ENCODE data around the gene REPS2. TPM values are rescaled to one million over a fixed set of nuclear protein-coding genes. Genes with fewer than 3 reads are reported as not detected.

Gene REPS2
- total and polyA plus RNA-seq, 9 of the 15 experiments (the other 6 are each of a cell fraction or from before 2014, with no cell fraction given) = 0.01 to 0.07 (median 0.01) TPM; not detected in 3

GRCh38 chrX:16992445-16992844 is 46.0 kb downstream of the REPS2 start:
- no peaks in the 10 kb centered on the region for H3K4me1 ChIP-seq (replicated peaks in 1 of 2; ENCODE audit: control insufficient read depth in 2 of 2, insufficient read depth in 2 of 2, low read length in 2 of 2)
- FAIRE-seq = no peak
- H4K20me1 ChIP-seq (replicated peaks; ENCODE audit: control insufficient read depth, insufficient read depth, low read length) = no peaks in the 10 kb centered on the region
- CTCF ChIA-PET (ENCODE audit: low intra/inter-chr PET ratio) = no interaction called here
- no peak overlapping the region for H2AFZ ChIP-seq (ENCODE audit: low read depth, low read length)
- POLR2A ChIA-PET = no interaction called here
- no peaks in the 10 kb centered on the region for H3K9me1 ChIP-seq (ENCODE audit: control insufficient read depth, insufficient read depth, low read length)
- no peak overlapping the region for H3K4me3 ChIP-seq
- ATAC-seq = no peak
- no peak overlapping the region for H3K4me2 ChIP-seq (ENCODE audit: insufficient read depth, low read length)
- no peaks in the 10 kb centered on the region for H3K27me3 ChIP-seq (ENCODE audit: control insufficient read depth in 2 of 2, insufficient read depth in 2 of 2, low read length in 2 of 2)
- no peaks in the 10 kb centered on the region for H3K79me2 ChIP-seq (ENCODE audit: control insufficient read depth, insufficient read depth, low read length)
- intact Hi-C loops (cut with micrococcal nuclease) = no loop called here
- no peaks in the 10 kb centered on the region for H3K9me3 ChIP-seq (replicated peaks; ENCODE audit: control insufficient read depth, insufficient read depth, low read depth, low read length)
- BruUV-seq (replicated peaks) = no TSS peak
- TF ChIP-seq NCOA4 (IDR thresholded peaks at IDR 0.05; ENCODE audit: partially characterized antibody) (no peak), SMAD3 (CRISPR knock-in tag; conservative IDR thresholded peaks at IDR 0.05) (no peak), YBX1 (IDR thresholded peaks at IDR 0.05) (no peak), NFATC3 (IDR thresholded peaks at IDR 0.05) (no peak), HES1 (IDR thresholded peaks at IDR 0.05; ENCODE audit: low read depth) (no peak), RFX7 (CRISPR knock-in tag; IDR thresholded peaks at IDR 0.05) (no peak), ZNF324 (CRISPR knock-in tag; IDR thresholded peaks at IDR 0.05) (no peak), ATF1 (CRISPR knock-in tag; IDR thresholded peaks at IDR 0.05) (no peak), ATF1 (tag; IDR thresholded peaks at IDR 0.05) (no peak), CAMTA2 (CRISPR knock-in tag; conservative IDR thresholded peaks at IDR 0.05) (no peak), NELFE (IDR thresholded peaks at IDR 0.05; ENCODE audit: insufficient read depth, insufficient read length) (no peak), ATF4 (CRISPR knock-in tag; IDR thresholded peaks at IDR 0.05) (no peak), FOXA3 (CRISPR knock-in tag; conservative IDR thresholded peaks at IDR 0.05 in 1 of 2, IDR thresholded peaks at IDR 0.05 in 1 of 2) (no peak), RBM14 (IDR thresholded peaks at IDR 0.05; ENCODE audit: borderline replicate concordance, insufficient read depth, low read depth, low read length) (no peak), GTF2F1 (IDR thresholded peaks at IDR 0.05; ENCODE audit: low read depth, low read length) (no peak), TCF3 (CRISPR knock-in tag; IDR thresholded peaks at IDR 0.05) (no peak)
- H3K36me3 ChIP-seq (ENCODE audit: control insufficient read depth, insufficient read depth, low read length) = no peaks in the 10 kb centered on the region
- no peak overlapping the region for H3K9ac ChIP-seq (ENCODE audit: insufficient read depth in 1 of 2, low read depth in 2 of 2, low read length in 2 of 2)
- WGBS (ENCODE audit: insufficient coverage, low coverage, missing lambda C conversion rate) = 0% methylated on average over 2 of the region's 3 CpGs
- H3K27ac ChIP-seq (ENCODE audit: extremely low read depth, low read depth, low read length) = no peak overlapping the region
- DNase-seq (ENCODE audit: extremely low read depth in 1 of 4, low spot score in 3 of 4) = no peak
- in situ Hi-C loops (cut with MboI) = no loop called here
